PFSK-1 (cell line): ENCODE data around the gene CDC20B. TPM values are rescaled to one million over a fixed set of nuclear protein-coding genes. Genes with fewer than 3 reads are reported as not detected.

ENCODE experiments used
- FOXP2 ChIP-seq: optimal IDR thresholded peaks from 2 replicates; pipeline ENCODE3; 2011; ENCODE audit warnings: borderline replicate concordance, control low read depth, inconsistent platforms; ENCODE audit not compliant: insufficient read depth; ENCODE audit errors: extremely low read length, extremely low read depth
- POLR2AphosphoS5 ChIP-seq: IDR thresholded peaks from 2 replicates; pipeline ENCODE4 v1.6.1; 2012; ENCODE audit warnings: low read depth, mild to moderate bottlenecking, control low read depth, low read length, moderate library complexity
- SIN3A ChIP-seq: IDR thresholded peaks from 2 replicates; pipeline ENCODE4 v1.6.1; 2012; ENCODE audit warnings: mild to moderate bottlenecking, low read length, moderate library complexity, borderline replicate concordance; ENCODE audit not compliant: insufficient read depth
- TAF1 ChIP-seq: IDR thresholded peaks from 2 replicates; pipeline ENCODE4 v1.6.1; 2012; ENCODE audit warnings: low read length, control low read depth, borderline replicate concordance; ENCODE audit not compliant: insufficient read depth
- polyA plus RNA-seq: library from polyadenylated mRNA; unstranded; fragments of >200 nt; gene quantifications from one replicate; pipeline ENCODE4 v1.2.1, GENCODE V29; 2012; ENCODE audit warnings: low read depth, missing spikeins; ENCODE audit not compliant: insufficient read length
- TF ChIP-seq, protein P1 (sequence below), 2 experiments: IDR thresholded peaks; 2 replicates each; pipeline versions ENCODE4 v1.6.1 to v1.8.0; 2011 to 2012; ENCODE audit warnings: low read depth in 2 of 2, low read length in 2 of 2, control low read depth in 1 of 2, inconsistent platforms in 1 of 2, mild to moderate bottlenecking in 1 of 2, moderate library complexity in 1 of 2; ENCODE audit not compliant: insufficient read depth in 1 of 2

CDC20B gene, protein sequence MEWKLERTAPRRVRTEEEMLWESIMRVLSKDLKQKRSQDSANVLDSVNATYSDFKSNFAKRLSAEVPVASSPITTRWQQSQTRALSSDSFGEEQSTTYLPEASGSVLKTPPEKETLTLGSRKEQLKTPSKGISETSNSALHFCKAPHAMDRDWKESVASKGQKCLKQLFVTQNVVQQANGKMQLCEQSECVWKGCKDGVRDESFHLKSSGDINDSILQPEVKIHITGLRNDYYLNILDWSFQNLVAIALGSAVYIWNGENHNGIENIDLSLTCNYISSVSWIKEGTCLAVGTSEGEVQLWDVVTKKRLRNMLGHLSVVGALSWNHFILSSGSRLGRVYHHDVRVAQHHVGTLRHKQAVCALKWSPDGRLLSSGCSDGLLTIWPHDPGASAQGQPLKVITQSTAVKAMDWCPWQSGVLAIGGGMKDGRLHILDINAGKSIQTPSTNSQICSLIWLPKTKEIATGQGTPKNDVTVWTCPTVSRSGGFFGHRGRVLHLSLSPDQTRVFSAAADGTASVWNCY
- not detected for polyA plus RNA-seq

DNA sequence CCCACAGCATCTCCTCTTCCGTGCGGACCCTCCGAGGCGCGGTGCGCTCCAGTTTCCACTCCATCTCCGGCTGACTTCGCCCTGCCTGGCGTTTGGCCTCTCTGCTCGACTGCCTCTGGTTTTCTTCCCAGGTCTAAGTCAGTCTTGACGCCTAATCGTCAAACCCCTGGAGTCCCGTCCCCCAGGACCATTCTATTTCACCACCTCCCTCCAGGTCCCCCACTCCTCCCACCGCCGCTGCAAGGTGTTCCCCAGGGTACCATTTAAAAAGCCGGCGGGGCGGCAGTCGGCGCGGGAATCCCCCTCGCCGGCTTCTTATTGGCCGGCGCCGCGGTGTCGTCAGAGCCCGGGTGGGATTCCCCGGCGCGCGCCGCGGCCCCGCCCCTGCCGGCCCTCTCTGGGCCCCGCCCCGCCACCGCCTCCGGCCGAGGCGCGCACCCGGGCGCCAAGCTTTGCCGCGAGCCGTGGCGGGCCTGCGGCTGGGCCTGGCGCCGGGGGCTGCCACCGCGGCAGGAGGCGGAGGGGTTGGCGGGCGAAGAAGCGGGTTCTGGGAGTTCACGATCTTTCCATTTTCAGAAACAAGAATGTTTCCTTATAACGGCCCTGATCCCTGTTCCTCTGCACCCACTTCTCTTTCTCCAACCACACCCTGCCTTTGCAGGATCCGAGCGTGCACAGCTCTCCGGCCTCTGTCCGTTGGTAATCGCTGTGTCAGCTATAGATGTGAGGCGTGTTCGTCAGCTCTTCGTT lies at the start of gene CDC20B:
CDC20B (minus strand) TSS at position 241 of the 750 bp plus-strand sequence; CDS start at position 64, 177 bp downstream.
- TF ChIP-seq POLR2AphosphoS5 (no peak), FOXP2 (peak; percentile 10), SIN3A (peak; percentile 92; the same call in 1 of the 2 replicates)
- TF ChIP-seq, protein P1, sequence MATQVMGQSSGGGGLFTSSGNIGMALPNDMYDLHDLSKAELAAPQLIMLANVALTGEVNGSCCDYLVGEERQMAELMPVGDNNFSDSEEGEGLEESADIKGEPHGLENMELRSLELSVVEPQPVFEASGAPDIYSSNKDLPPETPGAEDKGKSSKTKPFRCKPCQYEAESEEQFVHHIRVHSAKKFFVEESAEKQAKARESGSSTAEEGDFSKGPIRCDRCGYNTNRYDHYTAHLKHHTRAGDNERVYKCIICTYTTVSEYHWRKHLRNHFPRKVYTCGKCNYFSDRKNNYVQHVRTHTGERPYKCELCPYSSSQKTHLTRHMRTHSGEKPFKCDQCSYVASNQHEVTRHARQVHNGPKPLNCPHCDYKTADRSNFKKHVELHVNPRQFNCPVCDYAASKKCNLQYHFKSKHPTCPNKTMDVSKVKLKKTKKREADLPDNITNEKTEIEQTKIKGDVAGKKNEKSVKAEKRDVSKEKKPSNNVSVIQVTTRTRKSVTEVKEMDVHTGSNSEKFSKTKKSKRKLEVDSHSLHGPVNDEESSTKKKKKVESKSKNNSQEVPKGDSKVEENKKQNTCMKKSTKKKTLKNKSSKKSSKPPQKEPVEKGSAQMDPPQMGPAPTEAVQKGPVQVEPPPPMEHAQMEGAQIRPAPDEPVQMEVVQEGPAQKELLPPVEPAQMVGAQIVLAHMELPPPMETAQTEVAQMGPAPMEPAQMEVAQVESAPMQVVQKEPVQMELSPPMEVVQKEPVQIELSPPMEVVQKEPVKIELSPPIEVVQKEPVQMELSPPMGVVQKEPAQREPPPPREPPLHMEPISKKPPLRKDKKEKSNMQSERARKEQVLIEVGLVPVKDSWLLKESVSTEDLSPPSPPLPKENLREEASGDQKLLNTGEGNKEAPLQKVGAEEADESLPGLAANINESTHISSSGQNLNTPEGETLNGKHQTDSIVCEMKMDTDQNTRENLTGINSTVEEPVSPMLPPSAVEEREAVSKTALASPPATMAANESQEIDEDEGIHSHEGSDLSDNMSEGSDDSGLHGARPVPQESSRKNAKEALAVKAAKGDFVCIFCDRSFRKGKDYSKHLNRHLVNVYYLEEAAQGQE (IDR thresholded peaks at IDR 0.05; ENCODE audit: insufficient read depth in 1 of 2, low read depth in 2 of 2, low read length in 2 of 2) = no peak

DNA sequence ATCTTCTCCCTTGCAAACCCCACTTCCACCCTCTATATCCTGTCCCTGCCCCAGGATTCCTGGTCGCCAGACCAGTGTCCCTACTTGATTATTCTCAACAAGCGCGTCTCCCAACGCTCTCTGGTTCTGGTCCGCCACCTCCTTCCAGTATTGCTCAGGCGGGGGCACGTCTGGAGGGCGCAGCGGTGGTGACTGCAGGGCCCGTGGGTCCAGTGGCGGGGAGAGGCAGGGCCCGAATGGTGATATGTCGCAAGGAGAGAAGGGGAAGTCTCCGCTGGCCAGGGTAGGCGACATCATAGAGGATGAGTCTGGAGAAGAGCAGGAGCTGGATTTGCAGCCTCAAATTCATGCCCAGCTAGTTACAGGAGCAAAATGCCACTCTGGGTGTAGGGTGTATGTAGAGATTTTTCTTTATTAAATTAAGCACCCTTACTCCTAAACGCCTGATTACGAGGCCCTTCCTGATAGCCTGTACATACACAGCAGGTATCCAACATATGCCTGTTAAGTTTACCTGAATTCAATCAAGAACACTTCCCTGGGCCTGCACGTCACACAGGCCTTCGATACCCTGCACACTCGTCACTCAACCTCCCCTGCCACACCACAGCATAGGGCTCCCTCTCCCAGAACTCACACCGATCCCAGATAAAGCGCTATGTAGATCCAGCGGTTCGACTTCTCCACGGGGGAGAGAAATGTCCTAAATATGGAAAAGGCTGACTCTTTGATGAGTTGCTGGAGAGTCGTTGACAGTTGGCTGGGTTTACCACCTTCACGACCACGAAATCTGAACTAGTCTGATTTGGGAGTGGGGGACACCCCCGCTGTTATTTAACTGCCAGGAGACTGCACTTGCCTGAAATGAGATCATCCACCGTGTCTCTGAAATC lies 49.4 kb upstream of the CDC20B start:
- TF ChIP-seq TAF1 (no peak), SIN3A (no peak)
- TF ChIP-seq, protein P1 (IDR thresholded peaks at IDR 0.05; ENCODE audit: insufficient read depth in 1 of 2, low read depth in 2 of 2, low read length in 2 of 2) = no peak

DNA sequence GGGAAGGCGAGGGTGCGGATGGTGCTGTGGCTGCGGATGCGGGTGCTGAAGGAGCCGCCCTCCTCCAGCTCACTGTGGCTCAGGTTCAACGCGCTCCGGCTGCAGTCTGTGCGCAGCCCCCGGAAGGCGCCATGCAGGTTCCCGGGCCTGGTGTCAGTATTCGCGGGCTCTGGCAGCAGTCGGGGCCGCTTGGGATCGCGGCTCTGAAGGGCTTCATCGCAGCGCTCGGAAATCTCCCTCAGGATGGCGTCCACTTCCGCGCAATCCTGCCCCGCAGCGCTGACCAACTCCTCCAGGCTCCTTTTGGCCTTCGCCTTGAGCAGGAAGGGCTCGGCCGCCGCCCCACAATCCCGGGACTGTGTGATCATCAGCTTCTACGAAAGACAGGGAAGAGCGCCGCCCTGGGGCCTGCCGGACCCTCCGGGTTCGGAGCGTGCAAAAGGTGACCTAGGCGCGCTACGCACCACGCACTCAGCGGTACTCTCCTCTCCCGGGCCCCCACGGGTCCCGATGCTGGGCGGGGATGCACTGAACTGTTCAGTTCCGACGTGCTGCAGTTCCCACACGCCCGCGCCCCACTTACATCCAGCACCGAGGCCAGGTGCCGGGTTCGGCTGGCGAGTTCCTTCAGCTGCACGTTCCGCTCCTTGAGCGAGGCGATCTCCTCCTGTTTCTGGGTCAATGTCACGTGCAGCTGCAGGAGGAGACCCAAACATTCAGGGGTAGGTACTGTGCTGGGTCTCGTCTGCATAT lies 47.6 kb upstream of the CDC20B start:
- TF ChIP-seq, protein P1 (IDR thresholded peaks at IDR 0.05; ENCODE audit: insufficient read depth in 1 of 2, low read depth in 2 of 2, low read length in 2 of 2) = no peak
- no peak for TF ChIP-seq TAF1
- TF ChIP-seq FOXP2 = no peak
- no peak for TF ChIP-seq POLR2AphosphoS5
- TF ChIP-seq SIN3A = no peak

DNA sequence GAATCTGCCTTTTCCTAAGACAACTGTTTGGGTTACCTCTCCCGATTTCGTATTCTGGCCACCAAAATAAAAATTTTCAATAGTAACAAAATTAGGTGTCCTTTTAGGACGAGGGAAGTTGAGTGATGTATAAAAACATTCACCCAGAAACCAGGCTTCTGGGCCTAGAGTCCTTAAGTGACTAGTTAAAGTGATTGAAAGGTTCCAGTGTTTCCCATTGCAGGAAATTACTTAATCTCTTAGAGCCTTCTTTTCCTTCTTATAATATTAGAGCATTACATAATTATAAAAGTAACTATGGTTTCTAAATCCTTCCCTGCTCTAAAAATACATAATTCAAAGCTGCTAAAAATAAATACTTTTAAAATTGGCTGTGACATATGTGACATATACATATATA lies 46.8 kb upstream of the CDC20B start:
- no peak for TF ChIP-seq TAF1
- TF ChIP-seq, protein P1 (IDR thresholded peaks at IDR 0.05; ENCODE audit: insufficient read depth in 1 of 2, low read depth in 2 of 2, low read length in 2 of 2) = no peak
- no peak for TF ChIP-seq POLR2AphosphoS5
- no peak for TF ChIP-seq FOXP2
- TF ChIP-seq SIN3A = no peak
